Esophagus squamous epithelium (tissue), 5 donors: ENCODE data around the gene AATK. TPM values are rescaled to one million over a fixed set of nuclear protein-coding genes. Genes with fewer than 3 reads are reported as not detected.

Experiments
- DNase-seq: peaks from one replicate; lab custom pipeline; 2025; lab: John Stamatoyannopoulos, UW
- H3K27ac ChIP-seq, 4 donors: fragments of 200-600 bp; sonication (generic); one replicate each; pipeline ENCODE4 v1.5.1; 2016 to 2019; ENCODE audit warnings: mild to moderate bottlenecking in 1 of 4
- H3K27me3 ChIP-seq, 4 donors: fragments of 200-600 bp; sonication (generic); 1 replicate in 3 of 4; 2 replicates in 1 of 4; pipeline versions ENCODE4 v1.5.1 to v1.6.0; 2017 to 2021; ENCODE audit warnings: antibody characterized with exemption in 1 of 4
- H3K36me3 ChIP-seq, 3 donors: fragments of 200-600 bp; sonication (generic); one replicate each; pipeline ENCODE4 v1.5.1; 2016 to 2019
- H3K4me1 ChIP-seq, 3 donors: fragments of 200-600 bp; sonication (generic); one replicate each; pipeline ENCODE4 v1.5.1; 2017 to 2019
- H3K4me3 ChIP-seq, 4 donors: fragments of 200-600 bp; sonication (generic); 1 replicate in 3 of 4; 2 replicates in 1 of 4; pipeline ENCODE4 v1.5.1; 2016 to 2019; ENCODE audit warnings: mild to moderate bottlenecking in 2 of 4, moderate library complexity in 1 of 4
- H3K9me3 ChIP-seq, 3 donors: fragments of 200-600 bp; sonication (generic); one replicate each; pipeline ENCODE4 v1.5.1; 2016 to 2019
- POLR2A ChIP-seq, 4 donors: fragments of 450-650 bp; IDR thresholded peaks; one replicate each; pipeline ENCODE4 v1.6.1; 2017; ENCODE audit warnings: antibody characterized with exemption in 4 of 4, mild to moderate bottlenecking in 4 of 4, moderate library complexity in 3 of 4
- WGBS, 2 donors: methylation state at CpG; one replicate each; pipeline ENCODE4 v1.1.5; 2018; 5-methylcytosine and 5-hydroxymethylcytosine counted together
- intact Hi-C: fragments of 100-400 bp; cut with DNase I; formaldehyde crosslinking; loops from one replicate; pipeline ENCODE4 v1.15.0; 2022
- total RNA-seq, 4 donors: library from RNA; depleted of rRNA; stranded (reverse); fragments of >200 nt; gene quantifications; one replicate each; pipeline ENCODE4 v1.1.0, GENCODE V29; 2016
- TF ChIP-seq, protein P1 (sequence below), 6 experiments: fragments of 450-650 bp in 4 of 6; fragments of 200-600 bp in 2 of 6; sonication (generic) in 2 of 6; IDR thresholded peaks; one replicate each; pipeline ENCODE4 v1.5.1; 2016 to 2019; ENCODE audit warnings: antibody characterized with exemption in 6 of 6, mild to moderate bottlenecking in 4 of 6, moderate library complexity in 4 of 6
- donor health status: DM: yes; HTN: yes; CAD: no.

Gene AATK
- total RNA-seq, 4 donors from 2014 or later, result 0.57 to 1.5 (median 0.70) TPM; not detected in 1

DNA sequence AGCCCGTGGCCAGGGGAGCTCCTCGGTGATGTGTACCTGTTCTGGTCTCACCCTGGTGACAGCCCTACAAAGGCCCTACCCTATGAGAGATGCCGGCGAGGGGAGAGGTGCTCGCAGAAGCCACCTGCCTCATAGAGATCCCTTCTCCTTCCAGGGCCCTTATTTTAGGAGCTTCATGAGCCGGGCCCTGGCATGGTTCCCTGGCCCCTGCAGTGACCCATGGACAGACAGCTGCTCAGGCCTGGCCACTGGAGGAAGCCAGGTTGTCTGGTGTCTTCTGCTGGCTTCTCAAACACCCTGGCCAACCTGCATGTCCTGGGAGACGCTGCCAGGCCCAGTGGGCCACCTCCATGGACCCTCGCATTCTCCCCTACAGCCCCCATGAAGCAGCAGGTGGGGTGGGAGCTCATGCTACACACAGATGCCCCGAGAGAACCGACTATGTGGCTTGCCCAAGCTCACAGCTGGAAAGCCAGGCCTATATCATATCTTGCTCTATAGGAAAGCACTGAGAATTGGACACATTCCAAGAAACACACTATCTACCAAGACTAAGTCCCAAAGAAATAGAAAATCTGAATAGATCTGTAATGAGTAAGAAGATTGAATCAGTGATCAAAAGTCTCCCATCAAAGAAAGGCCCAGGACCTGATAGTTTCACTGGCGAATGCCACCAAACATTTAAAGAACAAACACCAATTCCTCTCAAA is 7.2 kb upstream of the AATK start:
- H3K4me3 ChIP-seq, result no peak overlapping the region
- H3K4me1 ChIP-seq, result no peaks in the 10 kb centered on the region
- H3K9me3 ChIP-seq, result peaks cover 0 to 5% (median 0%) of the 10 kb centered on the region in 3 donors
- peaks cover 0 to 10% (median 0%) of the 10 kb centered on the region in 4 donors for H3K27me3 ChIP-seq
- DNase-seq, result no peak
- no peak overlapping the region for H3K27ac ChIP-seq
- 78 to 87% methylated on average over 4 to 6 of the region's 11 CpGs for WGBS, 2 donors
- intact Hi-C loops, result no loop called here
- H3K36me3 ChIP-seq, result no peaks in the 10 kb centered on the region
- TF ChIP-seq POLR2A (IDR thresholded peaks at IDR 0.05), result no peak
- TF ChIP-seq, protein P1, sequence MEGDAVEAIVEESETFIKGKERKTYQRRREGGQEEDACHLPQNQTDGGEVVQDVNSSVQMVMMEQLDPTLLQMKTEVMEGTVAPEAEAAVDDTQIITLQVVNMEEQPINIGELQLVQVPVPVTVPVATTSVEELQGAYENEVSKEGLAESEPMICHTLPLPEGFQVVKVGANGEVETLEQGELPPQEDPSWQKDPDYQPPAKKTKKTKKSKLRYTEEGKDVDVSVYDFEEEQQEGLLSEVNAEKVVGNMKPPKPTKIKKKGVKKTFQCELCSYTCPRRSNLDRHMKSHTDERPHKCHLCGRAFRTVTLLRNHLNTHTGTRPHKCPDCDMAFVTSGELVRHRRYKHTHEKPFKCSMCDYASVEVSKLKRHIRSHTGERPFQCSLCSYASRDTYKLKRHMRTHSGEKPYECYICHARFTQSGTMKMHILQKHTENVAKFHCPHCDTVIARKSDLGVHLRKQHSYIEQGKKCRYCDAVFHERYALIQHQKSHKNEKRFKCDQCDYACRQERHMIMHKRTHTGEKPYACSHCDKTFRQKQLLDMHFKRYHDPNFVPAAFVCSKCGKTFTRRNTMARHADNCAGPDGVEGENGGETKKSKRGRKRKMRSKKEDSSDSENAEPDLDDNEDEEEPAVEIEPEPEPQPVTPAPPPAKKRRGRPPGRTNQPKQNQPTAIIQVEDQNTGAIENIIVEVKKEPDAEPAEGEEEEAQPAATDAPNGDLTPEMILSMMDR (IDR thresholded peaks at IDR 0.05), result no peak

DNA sequence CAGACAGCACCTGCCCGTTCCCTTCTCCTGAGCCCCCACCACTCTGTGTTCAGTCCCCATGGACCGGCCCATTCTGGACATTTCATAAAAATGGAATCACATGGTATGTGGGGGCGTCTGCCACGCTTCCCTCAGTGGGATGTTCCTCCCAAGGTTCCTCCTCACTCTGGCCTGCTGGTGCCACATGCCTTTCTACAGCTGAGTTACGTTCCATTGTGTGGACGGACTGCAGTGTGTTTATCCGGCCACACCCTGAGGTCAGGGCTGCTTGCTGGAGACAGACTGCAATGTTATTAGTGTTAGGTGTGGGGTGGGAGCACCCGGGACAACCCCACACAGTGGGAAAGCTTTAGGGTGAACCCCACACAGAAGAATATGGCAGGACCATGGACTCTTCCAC is 5.9 kb upstream of the AATK start:
- TF ChIP-seq POLR2A (IDR thresholded peaks at IDR 0.05), result no peak
- no peaks in the 10 kb centered on the region for H3K36me3 ChIP-seq
- no peak overlapping the region for H3K4me3 ChIP-seq
- intact Hi-C loops, result no loop called here
- WGBS, 2 donors, result 60 to 63% methylated on average over 6 to 8 of the region's 8 CpGs
- H3K9me3 ChIP-seq, result peaks cover 0 to 5% (median 0%) of the 10 kb centered on the region in 3 donors
- DNase-seq, result no peak
- no peak overlapping the region for H3K27ac ChIP-seq
- peaks cover 0 to 22% (median under 1%) of the 10 kb centered on the region in 4 donors for H3K27me3 ChIP-seq
- H3K4me1 ChIP-seq, result no peaks in the 10 kb centered on the region

DNA sequence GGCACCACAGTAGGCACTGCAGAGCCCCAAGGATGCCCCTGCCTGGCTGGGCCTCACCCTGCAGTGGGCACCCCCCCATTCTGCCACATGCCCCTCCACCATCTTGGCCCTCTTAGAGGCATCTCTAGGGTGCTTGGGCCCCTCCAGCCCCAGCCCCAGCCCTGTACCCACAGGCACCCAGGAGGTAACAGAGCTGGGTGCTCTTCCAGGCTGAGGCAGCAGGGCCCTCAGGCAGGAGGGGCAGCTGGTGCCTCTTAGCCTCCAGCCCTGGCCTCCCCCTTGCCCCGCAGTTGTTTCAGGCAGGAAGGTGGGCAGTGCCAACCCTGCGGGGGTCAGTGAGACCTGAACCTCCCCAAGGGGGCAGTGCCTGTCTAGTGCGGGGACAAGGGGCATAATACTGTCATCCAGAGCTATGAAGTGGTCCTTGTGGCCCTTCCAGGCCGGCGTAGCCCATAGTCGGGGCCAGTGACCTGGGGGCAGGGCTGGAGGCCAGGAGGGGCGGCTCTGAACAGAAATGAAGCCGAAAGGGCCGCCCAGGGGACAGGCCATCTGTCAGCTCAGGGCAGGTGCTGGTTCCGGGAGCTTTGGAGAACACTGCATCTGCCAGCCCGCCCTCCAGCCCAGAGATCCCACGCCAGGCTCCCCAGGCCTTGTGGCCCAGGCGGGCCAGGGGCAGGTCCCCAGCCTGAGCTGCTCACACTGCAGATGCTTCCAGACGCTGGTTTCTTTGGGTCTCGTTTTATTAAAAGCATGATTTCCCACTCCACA is 4.9 kb upstream of the AATK start:
- Histone ChIP-seq H3K9me3 (peaks cover 0 to 5% (median 0%) of the 10 kb centered on the region in 3 donors), H3K4me1 (peaks cover 4 to 7% (median 6%) of the 10 kb centered on the region in 3 donors), H3K27ac (no peak overlapping the region), H3K4me3 (no peak overlapping the region), H3K27me3 (peaks cover 0 to 33% (median 2%) of the 10 kb centered on the region in 4 donors), H3K36me3 (no peaks in the 10 kb centered on the region)
- intact Hi-C loops, result no loop called here
- DNase-seq, result no peak
- 53 to 79% methylated on average over 3 to 11 of the region's 15 CpGs for WGBS, 2 donors
- no peak for TF ChIP-seq POLR2A (IDR thresholded peaks at IDR 0.05)
- TF ChIP-seq, protein P1 (IDR thresholded peaks at IDR 0.05), result no peak

DNA sequence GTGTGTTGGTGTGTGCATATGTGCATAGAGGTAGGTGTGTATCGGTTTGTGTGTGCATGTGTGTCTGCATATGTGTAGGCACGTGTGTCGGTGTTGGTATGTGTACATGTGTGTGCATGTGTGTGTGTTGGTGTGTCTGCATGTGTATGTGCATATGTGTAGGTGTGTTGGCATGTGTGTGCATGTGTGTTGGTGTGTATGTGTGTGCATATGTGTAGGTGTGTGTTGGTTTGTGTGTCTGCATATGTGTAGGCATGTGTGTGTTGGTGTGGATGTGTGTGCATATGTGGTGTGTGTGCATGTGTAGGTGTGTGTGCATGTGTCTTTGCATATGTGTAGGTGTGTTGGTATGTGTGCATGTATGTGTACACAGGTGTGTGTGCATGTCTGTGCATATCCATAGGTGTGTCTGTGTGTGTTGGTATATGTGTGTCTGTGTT is 3.9 kb upstream of the AATK start:
- no peak for TF ChIP-seq POLR2A (IDR thresholded peaks at IDR 0.05)
- TF ChIP-seq, protein P1 (IDR thresholded peaks at IDR 0.05), result no peak
- no peak overlapping the region for H3K4me3 ChIP-seq
- intact Hi-C loops, result no loop called here
- peaks cover 0 to 43% (median 7%) of the 10 kb centered on the region in 4 donors for H3K27me3 ChIP-seq
- H3K36me3 ChIP-seq, result no peaks in the 10 kb centered on the region
- H3K9me3 ChIP-seq, result no peaks in the 10 kb centered on the region
- no peak for DNase-seq
- H3K27ac ChIP-seq, result no peak overlapping the region
- 93% methylated on average over 3 of the region's 3 CpGs for WGBS, 2 donors
- H3K4me1 ChIP-seq, result peaks cover 6 to 17% (median 10%) of the 10 kb centered on the region in 3 donors

DNA sequence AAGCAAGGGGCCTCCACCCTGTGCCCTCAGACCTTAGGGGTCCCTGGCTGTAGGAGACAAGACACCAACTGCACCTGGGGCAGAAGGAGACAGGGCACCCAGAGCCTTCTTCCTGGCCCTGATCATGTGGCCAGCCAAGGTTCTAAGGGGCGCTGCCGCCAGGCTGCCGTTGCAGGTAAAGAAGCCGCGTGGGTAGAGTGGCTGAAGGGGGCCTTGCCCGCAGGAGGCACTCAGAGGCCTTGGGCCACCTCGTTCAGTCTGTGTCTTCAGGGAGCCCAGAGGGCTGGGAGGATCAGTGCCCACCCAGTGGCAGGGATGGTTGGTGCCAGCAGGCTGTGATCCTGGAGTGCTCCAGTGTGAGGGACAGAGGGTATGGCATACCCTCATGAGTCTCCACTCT is 1.6 kb upstream of the AATK start:
- Histone ChIP-seq H3K27me3 (peaks cover 0 to 64% (median 7%) of the 10 kb centered on the region in 4 donors), H3K36me3 (no peaks in the 10 kb centered on the region), H3K9me3 (no peaks in the 10 kb centered on the region), H3K27ac (no peak overlapping the region), H3K4me1 (peaks cover 6 to 24% (median 12%) of the 10 kb centered on the region in 3 donors), H3K4me3 (no peak overlapping the region)
- intact Hi-C loops, result no loop called here
- TF ChIP-seq, protein P1 (IDR thresholded peaks at IDR 0.05), result no peak
- no peak for TF ChIP-seq POLR2A (IDR thresholded peaks at IDR 0.05)
- DNase-seq, result no peak
- 95% methylated on average over 4 of the region's 7 CpGs; no CpG with 5 or more reads in 1 of the 2 donors for whole genome bisulfite sequencing, 2 donors
